Vagina (tissue), 2 donors: Measurements from ENCODE around the gene ERC2.

Source experiments
- POLR2A ChIP-seq, 2 donors: fragments of 450-650 bp; IDR thresholded peaks; one replicate each; pipeline ENCODE4 v1.6.1; 2017; ENCODE audit warnings: antibody characterized with exemption in 2 of 2, mild to moderate bottlenecking in 2 of 2, moderate library complexity in 2 of 2
- TF ChIP-seq, protein P1 (sequence below), 3 experiments: fragments of 450-650 bp in 2 of 3; fragments of 200-600 bp in 1 of 3; sonication (generic) in 1 of 3; IDR thresholded peaks; one replicate each; pipeline ENCODE4 v1.5.1; 2017 to 2019; ENCODE audit warnings: antibody characterized with exemption in 3 of 3, mild to moderate bottlenecking in 2 of 3, moderate library complexity in 2 of 3

- TF ChIP-seq, protein P1, sequence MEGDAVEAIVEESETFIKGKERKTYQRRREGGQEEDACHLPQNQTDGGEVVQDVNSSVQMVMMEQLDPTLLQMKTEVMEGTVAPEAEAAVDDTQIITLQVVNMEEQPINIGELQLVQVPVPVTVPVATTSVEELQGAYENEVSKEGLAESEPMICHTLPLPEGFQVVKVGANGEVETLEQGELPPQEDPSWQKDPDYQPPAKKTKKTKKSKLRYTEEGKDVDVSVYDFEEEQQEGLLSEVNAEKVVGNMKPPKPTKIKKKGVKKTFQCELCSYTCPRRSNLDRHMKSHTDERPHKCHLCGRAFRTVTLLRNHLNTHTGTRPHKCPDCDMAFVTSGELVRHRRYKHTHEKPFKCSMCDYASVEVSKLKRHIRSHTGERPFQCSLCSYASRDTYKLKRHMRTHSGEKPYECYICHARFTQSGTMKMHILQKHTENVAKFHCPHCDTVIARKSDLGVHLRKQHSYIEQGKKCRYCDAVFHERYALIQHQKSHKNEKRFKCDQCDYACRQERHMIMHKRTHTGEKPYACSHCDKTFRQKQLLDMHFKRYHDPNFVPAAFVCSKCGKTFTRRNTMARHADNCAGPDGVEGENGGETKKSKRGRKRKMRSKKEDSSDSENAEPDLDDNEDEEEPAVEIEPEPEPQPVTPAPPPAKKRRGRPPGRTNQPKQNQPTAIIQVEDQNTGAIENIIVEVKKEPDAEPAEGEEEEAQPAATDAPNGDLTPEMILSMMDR (IDR thresholded peaks at IDR 0.05), result no peak
- no peak for TF ChIP-seq POLR2A (IDR thresholded peaks at IDR 0.05)
Measured at GRCh38 chr3:55816794-55817576, 651.3 kb downstream of the ERC2 start.
